Fibroblast of peridontal ligament (primary cell): ENCODE measurements around the gene PSMG3.
"Not testable (repeated sequence)": the region's sequence is repeated elsewhere in the genome, so short reads cannot be mapped to it uniquely, and the experiment has no call there.

ENCODE experiments used
- DNase-seq: peaks from one replicate; pipeline ENCODE4 v3.0.0-alpha.2; 2010; ENCODE audit errors: extremely low read depth

Gene PSMG3

GRCh38 chr7:1534330-1535099 lies 35.3 kb downstream of the PSMG3 start:
- DNase-seq = no peak

DNA sequence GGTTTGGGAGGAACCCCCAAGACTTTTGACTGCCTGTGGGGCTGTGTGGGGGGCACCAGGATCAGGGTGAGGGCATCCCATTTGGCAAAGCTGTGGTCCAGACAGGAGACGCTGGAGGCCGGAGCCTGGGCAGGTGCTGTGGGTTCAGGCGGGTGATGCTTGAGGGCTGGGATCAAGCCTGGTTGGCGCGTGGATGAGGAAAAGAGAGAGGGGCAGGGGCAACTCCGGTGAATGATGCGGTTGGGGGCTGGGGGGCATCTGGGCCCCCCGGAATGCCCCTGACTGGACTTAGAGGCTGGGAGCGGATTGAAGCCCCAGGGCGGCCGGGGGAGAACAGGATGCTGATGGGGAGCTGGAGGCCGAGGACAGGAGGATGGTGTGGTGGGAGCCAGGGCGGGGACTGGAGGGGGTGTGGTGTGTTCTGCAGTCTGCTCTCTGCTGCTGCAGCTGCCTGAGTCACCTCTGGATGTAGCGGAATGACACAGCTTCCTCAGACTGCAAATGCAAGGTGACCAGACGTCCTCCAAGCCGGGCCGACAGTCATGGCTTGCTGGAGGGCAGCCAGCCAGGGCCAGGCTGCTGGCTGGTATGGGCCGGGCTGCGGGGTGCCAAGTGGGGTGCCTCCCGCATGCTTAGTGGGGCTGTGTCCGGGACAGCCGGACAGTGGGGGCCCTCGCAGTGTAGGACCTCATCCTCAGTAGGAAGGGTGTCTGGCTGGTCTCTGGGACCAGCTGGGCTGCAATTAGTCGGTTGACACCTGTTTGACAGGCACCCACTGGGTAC lies 36.1 kb downstream of the PSMG3 start:
- DNase-seq = peak; percentile 64

DNA sequence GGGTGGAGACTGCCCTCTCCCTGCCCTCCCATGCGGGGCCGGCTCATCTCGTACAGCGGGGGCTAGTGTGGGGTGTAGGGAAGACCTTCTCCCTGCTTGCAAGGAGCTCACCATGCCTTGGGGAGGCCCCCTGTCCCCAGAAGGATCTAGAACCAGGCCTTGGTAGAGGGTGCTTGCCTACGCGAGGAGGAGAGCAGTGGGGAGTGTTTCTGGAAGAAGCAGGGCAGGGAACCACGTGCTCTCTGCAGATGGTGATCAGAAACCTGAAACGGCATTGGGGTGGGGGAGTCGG lies 36.6 kb downstream of the PSMG3 start:
- peak; percentile 20 for DNase-seq

DNA sequence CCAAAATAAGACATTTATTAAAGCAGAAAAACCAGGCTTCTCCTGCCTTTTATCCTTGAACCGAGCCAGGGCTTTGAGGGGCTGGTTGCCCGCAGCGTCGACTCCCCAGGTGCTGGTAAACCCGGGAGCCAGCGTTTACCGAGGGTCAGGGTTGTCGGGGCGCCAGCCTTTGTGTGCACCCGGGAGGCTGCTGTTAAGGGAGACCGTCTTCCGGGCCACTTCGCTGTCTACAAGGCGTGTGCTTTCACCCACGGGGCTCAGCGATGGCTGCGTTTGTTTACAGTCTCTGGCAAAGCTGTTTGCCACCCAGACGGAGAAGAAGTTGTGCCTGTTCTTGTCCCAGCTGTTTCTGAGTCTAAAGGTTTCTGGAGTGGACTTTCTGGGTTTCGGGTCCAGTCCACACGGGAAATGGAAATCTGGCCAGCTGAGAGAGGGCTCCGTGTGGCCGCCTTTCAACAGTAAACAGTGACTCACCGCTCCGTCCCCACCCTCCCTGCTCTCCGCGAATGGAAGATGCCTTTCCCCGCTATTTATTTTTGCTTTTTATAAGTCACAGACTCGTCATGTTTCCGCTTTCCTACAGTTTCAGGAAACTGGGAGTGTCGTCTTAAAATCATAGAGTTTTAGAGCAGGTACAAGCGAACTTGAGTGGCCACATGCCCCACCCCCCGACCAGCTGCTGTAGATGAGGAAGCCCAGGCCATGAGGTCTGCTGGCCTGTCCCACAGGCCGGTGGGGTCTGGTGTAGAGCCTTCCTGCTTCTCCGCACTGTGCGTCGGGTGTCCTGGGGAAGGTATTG lies 37.2 kb downstream of the PSMG3 start:
- peak; percentile 92 for DNase-seq

- no peak for DNase-seq
These were observed 37.8 kb downstream of the PSMG3 start for GRCh38 chr7:1531979-1532455.

- peak; percentile 30 for DNase-seq
These were observed 38.4 kb downstream of the PSMG3 start for GRCh38 chr7:1531263-1531978.

DNA sequence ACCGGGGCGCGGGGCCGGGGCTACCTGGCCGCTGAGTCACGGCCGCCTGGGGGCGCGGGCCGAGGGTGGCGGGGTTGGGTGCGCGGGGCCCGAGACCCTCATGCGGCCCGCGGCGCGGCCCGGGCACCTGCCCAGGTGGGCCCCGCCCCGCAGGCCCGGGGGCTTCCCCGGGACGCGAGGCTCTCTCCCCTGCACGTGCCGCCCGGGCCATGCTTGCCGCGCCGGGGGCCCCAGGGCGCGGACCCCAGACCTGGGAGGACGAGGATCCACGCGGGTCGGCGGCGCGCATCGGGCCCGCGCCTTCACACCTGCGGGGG lies 38.9 kb downstream of the PSMG3 start:
- no peak for DNase-seq

GRCh38 chr7:1529383-1530116 lies 40.3 kb downstream of the PSMG3 start:
- no peak for DNase-seq

DNA sequence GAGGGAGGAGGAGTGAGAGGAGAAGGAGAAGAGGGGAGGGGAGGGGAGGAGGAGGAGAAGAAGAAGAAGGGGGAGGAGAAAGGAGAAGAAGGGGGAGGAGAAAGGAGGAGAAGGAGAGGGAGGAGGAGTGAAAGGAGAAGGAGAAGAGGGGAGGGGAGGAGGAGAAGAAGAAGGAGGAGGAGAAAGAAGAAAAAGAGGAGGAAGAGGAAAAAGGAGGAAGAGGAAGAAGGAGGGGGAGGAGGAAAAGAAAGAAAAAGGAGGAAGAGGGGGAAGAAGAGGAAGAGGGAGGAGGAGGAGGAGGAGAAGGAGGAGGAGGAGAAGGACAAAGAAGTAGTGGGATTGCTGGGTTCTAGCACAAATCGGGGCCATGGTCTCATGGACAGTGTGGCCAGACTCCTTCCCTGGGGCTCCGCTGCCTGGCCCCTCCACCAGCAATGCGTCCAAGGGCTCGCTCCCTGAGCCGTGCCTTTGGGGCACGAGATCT lies 43.5 kb downstream of the PSMG3 start:
- DNase-seq = no peak

- DNase-seq = no peak
These were observed 44.4 kb downstream of the PSMG3 start for GRCh38 chr7:1525409-1525808.

GRCh38 chr7:1523844-1524243 lies 46.0 kb downstream of the PSMG3 start:
- DNase-seq = no peak

DNA sequence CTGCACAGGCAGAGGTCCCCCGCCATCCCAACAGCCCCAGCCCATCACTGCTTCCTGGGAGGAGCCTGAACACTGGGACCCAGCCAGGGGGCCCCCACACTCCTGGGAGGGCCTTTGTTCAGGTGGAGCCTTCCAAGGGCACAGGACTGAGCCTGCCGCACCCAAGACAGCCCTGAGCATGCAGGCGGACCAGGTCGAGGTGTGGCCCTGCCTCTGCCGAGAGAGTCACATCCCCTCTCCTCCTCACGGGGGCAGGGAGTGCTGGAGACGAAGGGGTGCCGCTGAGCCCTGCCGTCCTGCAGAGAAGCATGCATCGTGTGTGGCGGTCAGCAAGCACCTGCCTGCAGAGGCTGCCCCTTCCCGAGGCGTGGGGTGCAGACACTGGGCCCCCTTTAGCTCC lies 46.6 kb downstream of the PSMG3 start:
- no peak for DNase-seq

DNA sequence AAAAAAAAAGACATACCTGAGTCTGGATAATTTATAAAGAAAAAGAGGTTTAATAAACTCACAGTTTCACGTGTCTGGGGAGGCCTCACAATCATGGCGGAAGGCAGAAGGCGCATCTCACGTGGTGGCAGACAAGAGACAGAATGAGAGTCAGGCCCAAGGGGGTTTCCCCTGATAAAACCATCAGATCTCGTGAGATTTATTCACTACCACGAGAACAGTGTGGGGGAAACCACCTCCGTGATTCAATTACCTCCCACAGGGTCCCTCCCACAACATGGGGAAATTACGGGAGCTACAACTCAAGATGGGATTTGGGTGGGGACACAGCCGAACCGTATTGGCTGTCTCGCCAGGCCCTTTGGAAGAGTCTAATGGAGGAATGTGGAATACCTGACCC lies 48.4 kb downstream of the PSMG3 start:
- no peak for DNase-seq

DNA sequence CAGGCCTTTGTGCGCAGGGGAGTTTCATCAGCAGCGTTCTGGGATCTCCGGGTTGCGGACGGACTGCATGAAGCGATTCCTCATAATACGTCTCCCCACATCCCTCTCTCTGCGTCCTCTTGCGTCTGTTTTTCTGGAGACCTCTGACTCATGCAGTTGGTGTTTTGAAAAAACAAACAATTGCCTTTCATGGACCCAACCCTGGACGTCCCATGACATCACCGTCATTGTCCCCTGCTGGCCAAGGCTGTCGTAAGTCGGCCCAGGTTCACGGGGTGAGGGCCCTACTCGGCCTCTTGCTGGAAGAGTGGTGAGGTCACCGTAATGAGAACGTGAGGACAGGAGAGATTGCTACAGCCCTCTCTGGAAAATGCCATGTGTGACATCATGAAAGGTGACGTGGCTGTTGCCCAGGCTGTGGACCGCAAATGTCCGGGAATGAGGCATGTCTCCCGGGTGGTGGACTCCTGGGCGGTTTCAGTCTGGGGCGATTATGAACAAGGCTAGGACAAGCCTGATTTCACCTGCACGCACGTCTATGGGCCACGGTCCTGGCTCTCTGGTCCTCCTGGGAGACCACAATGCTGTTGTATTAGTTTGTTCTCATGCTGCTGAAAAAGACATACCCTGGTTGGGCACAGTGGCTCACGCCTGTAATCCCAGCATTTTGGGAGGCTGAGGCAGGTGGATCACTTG lies 49.1 kb downstream of the PSMG3 start:
- DNase-seq = peak; percentile 55

GRCh38 chr7:1519322-1519922 lies 50.4 kb downstream of the PSMG3 start:
- not testable (repeated sequence) for DNase-seq
